Measurements from ENCODE around the gene MYL6. TPM values are rescaled to one million over a fixed set of nuclear protein-coding genes. Genes with fewer than 3 reads are reported as not detected.
A peak's percentile ranks its signal among the peaks of the same experiment; 100 is the strongest.

MYL6 gene
- total RNA-seq, 1 donor from 2014 or later, result 1,365 TPM

- DNase-seq (ENCODE audit: low read depth), result peak; percentile 37
- peaks cover 8% of the 10 kb centered on the region for H3K36me3 ChIP-seq (ENCODE audit: control insufficient read depth, insufficient read depth, low read length)
- TF ChIP-seq CTCF (IDR thresholded peaks at IDR 0.05; ENCODE audit: insufficient read depth, low read length, poor library complexity, severe bottlenecking), result no peak
- H3K27me3 ChIP-seq (ENCODE audit: control insufficient read depth, insufficient read depth, low read length), result no peaks in the 10 kb centered on the region
- H3K4me3 ChIP-seq (ENCODE audit: low read depth, low read length), result peak overlapping the region; percentile 66
Observed at GRCh38 chr12:56158926-56159461, 835 bp downstream of the MYL6 start.

GRCh38 chr12:56159482-56160192 lies 1.5 kb downstream of the MYL6 start:
- no peak for DNase-seq (ENCODE audit: low read depth)
- Histone ChIP-seq H3K36me3 (ENCODE audit: control insufficient read depth, insufficient read depth, low read length) (peaks cover 8% of the 10 kb centered on the region), H3K4me3 (ENCODE audit: low read depth, low read length) (peak overlapping the region; percentile 66), H3K27me3 (ENCODE audit: control insufficient read depth, insufficient read depth, low read length) (no peaks in the 10 kb centered on the region)
- no peak for TF ChIP-seq CTCF (IDR thresholded peaks at IDR 0.05; ENCODE audit: insufficient read depth, low read length, poor library complexity, severe bottlenecking)

GRCh38 chr12:56160193-56160763 lies 2.1 kb downstream of the MYL6 start:
- peak overlapping the region; percentile 66 for H3K4me3 ChIP-seq (ENCODE audit: low read depth, low read length)
- TF ChIP-seq CTCF (IDR thresholded peaks at IDR 0.05; ENCODE audit: insufficient read depth, low read length, poor library complexity, severe bottlenecking), result no peak
- DNase-seq (ENCODE audit: low read depth), result no peak
- no peaks in the 10 kb centered on the region for H3K27me3 ChIP-seq (ENCODE audit: control insufficient read depth, insufficient read depth, low read length)
- H3K36me3 ChIP-seq (ENCODE audit: control insufficient read depth, insufficient read depth, low read length), result peaks cover 7% of the 10 kb centered on the region

- no peak for TF ChIP-seq CTCF (IDR thresholded peaks at IDR 0.05; ENCODE audit: insufficient read depth, low read length, poor library complexity, severe bottlenecking)
- Histone ChIP-seq H3K27me3 (ENCODE audit: control insufficient read depth, insufficient read depth, low read length) (no peaks in the 10 kb centered on the region), H3K36me3 (ENCODE audit: control insufficient read depth, insufficient read depth, low read length) (peaks cover 6% of the 10 kb centered on the region), H3K4me3 (ENCODE audit: low read depth, low read length) (peak overlapping the region; percentile 66)
- DNase-seq (ENCODE audit: low read depth), result no peak
Observed at GRCh38 chr12:56160894-56161689, 2.9 kb downstream of the MYL6 start.

GRCh38 chr12:56161690-56162351 lies 3.7 kb downstream of the MYL6 start:
- no peak for DNase-seq (ENCODE audit: low read depth)
- Histone ChIP-seq H3K36me3 (ENCODE audit: control insufficient read depth, insufficient read depth, low read length) (peaks cover 6% of the 10 kb centered on the region), H3K27me3 (ENCODE audit: control insufficient read depth, insufficient read depth, low read length) (no peaks in the 10 kb centered on the region), H3K4me3 (ENCODE audit: low read depth, low read length) (no peak overlapping the region)
- TF ChIP-seq CTCF (IDR thresholded peaks at IDR 0.05; ENCODE audit: insufficient read depth, low read length, poor library complexity, severe bottlenecking), result no peak

All from kidney epithelial cell (primary cell).